ENCODE measurements around the gene TKTL1.
"Not testable (repeated sequence)": the region's sequence is repeated elsewhere in the genome, so short reads cannot be mapped to it uniquely, and the experiment has no call there.

The TKTL1 gene, protein sequence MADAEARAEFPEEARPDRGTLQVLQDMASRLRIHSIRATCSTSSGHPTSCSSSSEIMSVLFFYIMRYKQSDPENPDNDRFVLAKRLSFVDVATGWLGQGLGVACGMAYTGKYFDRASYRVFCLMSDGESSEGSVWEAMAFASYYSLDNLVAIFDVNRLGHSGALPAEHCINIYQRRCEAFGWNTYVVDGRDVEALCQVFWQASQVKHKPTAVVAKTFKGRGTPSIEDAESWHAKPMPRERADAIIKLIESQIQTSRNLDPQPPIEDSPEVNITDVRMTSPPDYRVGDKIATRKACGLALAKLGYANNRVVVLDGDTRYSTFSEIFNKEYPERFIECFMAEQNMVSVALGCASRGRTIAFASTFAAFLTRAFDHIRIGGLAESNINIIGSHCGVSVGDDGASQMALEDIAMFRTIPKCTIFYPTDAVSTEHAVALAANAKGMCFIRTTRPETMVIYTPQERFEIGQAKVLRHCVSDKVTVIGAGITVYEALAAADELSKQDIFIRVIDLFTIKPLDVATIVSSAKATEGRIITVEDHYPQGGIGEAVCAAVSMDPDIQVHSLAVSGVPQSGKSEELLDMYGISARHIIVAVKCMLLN

DNA sequence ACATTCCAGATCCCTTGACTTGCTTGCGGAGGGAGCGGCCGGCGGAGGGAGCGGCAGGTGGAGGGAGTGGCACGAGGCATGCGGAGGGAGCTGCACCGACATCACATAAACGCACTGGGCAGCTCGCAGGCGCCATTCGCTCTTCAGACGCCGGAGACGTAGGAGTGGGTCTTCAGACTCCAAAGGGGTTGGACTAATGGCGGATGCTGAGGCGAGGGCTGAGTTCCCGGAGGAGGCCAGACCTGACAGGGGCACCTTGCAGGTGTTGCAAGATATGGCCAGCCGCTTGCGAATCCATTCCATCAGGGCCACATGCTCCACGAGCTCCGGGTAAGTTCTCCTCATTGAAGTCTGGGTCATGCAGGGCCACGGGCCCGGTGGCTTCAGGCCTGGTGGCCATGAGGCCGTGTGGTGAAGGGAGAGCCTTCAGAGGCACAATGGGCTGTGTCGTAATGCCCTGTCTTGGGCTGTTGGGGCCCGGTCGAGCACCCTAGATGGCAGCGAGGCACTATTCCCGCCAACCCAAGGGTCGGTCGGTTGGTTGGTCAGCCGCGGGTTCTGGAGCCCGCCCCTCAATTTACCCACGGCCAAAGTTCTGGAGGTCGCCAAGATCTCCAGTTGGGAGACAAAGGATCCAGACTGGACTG lies at the start of gene TKTL1:
Gene TKTL1, plus strand, starts transcription at position 132 of the 647 bp plus-strand sequence. Its CDS starts 65 bp downstream, at position 197.
- no peak for DNase-seq (ENCODE audit: low read depth in 2 of 3, low spot score in 2 of 3)

DNA sequence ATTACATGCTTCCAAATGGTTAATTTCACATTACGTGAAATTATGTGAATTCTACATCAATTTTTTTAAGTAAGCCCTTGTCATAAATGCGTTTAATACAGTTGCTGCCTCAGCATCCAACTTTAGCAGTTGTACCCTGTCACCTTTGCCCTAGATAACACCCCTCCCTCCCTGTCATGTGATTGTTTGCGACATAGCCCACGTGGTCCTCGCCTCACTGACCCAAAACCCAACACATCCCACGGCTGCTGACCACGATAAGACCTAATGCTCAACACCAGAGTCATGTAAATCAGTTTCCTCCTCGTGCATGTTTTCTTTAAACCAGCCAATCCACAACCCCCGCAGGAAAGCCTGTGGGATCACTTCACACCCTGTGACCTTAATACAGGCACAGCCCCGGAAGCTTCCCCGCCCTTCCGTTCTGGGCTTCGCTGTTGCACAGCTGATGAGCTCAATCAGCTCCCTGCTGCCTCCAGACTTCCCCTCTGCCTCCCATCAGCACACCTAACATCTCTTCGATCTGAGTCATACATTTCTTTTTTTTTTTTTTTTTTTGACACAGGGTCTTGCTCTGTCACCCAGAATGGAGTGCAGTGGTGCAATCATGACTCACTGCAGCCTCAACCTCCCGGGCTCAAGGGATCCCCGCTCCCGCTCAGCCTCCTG lies 48.1 kb upstream of the TKTL1 start:
- not testable (repeated sequence) for DNase-seq (ENCODE audit: low read depth in 2 of 3, low spot score in 2 of 3)

DNA sequence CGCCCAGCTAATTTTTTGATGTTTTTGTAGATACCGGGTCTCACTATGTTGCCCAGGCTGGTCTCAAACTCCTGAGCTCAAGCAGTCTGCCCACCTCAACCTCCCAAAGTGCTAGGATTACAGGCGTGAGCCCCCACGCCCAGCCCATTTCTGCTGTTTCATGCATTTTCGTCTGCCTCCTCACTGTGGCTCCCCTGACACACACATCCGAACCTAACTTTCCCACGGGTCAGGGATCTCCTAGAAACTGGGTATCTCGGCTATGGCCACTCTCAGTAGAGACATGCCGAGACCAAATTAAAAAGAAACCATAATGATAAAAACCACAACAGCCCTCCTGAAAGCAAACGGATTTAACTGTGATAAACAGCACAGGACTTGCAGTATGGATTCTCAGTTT lies 47.5 kb upstream of the TKTL1 start:
- DNase-seq (ENCODE audit: low read depth in 2 of 3, low spot score in 2 of 3) = not testable (repeated sequence)

DNA sequence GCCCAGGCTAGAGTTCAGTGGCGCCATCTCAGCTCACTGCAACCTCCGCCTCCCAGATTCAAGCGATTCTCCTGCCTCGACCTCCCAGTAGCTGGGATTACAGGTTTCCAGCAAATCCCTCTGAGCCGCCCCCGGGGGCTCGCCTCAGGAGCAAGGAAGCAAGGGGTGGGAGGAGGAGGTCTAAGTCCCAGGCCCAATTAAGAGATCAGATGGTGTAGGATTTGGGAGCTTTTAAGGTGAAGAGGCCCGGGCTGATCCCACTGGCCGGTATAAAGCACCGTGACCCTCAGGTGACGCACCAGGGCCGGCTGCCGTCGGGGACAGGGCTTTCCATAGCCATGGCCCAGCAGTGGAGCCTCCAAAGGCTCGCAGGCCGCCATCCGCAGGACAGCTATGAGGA lies 38.3 kb upstream of the TKTL1 start, which contains the start of gene OPN1MW3:
Gene OPN1MW3, plus strand, starts transcription at position 301 of the 400 bp plus-strand sequence. Its CDS starts 38 bp downstream, at position 339.
- DNase-seq (ENCODE audit: low read depth in 2 of 3, low spot score in 2 of 3) = not testable (repeated sequence)

DNA sequence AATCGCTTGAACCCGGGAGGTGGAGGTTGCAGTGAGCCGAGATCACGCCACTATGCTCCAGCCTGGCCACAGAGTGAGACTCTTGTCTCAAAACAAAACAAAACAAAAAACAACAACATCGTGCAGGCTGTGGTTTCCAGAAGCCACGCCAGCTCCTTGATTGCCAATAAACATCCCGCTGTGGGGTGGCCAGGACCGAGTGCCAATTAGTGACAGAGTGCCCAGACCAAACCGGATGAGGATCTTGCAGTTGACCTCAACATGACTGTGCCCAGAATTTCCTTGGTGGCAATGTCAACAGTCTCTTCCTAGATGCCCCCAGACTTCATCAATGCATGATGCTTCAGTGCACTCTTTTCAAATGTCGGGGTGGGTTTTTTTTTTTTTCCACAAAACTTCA lies 36.9 kb upstream of the TKTL1 start:
- DNase-seq (ENCODE audit: low read depth in 2 of 3, low spot score in 2 of 3) = not testable (repeated sequence)

DNA sequence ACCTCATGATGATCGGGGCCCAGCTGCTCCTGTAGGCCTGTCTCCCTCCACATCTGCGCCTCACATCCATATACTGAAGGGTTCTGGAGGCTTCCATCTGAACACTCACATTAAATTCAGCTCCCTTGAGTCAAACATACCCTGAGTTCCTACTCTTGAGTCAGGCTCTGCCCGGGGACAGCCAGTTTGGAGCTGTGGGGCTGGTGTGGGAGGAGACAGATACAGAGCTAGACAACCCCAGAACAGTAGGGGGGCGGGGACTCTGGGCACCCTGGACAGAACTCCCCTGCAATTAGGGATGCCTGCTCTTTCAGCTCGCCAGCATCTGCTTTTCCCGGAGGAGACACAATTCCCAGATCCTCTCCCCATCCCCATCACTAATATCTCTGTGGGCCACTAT lies 32.5 kb upstream of the TKTL1 start:
- not testable (repeated sequence) for DNase-seq (ENCODE audit: low read depth in 2 of 3, low spot score in 2 of 3)

DNA sequence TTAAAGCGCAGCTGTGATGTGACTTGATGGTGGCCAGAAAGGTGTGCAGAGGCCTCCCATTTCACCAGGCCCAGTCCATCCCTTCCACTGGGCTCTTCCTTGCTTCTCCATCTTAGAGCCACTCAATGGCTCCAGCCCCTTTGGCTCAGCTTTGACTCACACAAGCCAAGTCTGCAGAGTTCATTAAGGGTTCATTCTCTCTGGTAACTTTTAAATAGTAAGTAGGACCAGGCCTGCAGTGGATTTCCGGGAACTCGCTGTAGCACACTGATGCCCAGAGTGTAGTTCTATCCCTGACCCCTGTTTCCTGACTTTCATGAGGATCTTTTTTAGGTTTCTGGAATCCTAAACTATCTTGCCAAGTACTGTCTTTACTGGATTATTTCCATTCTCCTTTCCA lies 26.4 kb upstream of the TKTL1 start:
- DNase-seq (ENCODE audit: low read depth in 2 of 3, low spot score in 2 of 3) = not testable (repeated sequence)

DNA sequence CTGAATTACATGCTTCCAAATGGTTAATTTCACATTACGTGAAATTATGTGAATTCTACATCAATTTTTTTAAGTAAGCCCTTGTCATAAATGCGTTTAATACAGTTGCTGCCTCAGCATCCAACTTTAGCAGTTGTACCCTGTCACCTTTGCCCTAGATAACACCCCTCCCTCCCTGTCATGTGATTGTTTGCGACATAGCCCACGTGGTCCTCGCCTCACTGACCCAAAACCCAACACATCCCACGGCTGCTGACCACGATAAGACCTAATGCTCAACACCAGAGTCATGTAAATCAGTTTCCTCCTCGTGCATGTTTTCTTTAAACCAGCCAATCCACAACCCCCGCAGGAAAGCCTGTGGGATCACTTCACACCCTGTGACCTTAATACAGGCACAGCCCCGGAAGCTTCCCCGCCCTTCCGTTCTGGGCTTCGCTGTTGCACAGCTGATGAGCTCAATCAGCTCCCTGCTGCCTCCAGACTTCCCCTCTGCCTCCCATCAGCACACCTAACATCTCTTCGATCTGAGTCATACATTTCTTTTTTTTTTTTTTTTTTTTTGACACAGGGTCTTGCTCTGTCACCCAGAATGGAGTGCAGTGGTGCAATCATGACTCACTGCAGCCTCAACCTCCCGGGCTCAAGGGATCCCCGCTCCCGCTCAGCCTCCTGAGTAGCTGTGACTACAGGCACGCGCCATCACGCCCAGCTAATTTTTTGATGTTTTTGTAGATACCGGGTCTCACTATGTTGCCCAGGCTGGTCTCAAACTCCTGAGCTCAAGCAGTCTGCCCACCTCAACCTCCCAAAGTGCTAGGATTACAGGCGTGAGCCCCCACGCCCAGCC lies 10.9 kb upstream of the TKTL1 start:
- DNase-seq (ENCODE audit: low read depth in 2 of 3, low spot score in 2 of 3) = not testable (repeated sequence)

DNA sequence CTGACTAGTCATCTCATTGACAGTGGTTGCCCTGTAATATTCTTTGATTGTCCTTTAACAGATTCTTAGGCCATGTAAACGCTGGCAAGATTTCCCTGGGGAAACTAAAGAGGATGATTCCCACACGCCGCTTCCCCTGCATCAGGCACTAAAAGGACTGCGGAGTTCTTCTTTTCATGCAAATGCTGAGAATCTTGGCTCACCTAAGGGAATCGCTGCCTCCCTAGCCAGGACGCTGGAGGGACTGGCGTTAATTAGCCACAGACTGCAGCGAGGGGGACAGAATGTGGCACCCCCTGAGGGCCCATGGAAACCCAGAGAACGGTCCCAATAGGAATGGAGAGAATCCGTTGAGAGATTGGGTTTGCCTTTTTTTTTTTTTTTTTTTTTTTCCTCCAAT lies 9.2 kb upstream of the TKTL1 start:
- not testable (repeated sequence) for DNase-seq (ENCODE audit: low read depth in 2 of 3, low spot score in 2 of 3)

DNA sequence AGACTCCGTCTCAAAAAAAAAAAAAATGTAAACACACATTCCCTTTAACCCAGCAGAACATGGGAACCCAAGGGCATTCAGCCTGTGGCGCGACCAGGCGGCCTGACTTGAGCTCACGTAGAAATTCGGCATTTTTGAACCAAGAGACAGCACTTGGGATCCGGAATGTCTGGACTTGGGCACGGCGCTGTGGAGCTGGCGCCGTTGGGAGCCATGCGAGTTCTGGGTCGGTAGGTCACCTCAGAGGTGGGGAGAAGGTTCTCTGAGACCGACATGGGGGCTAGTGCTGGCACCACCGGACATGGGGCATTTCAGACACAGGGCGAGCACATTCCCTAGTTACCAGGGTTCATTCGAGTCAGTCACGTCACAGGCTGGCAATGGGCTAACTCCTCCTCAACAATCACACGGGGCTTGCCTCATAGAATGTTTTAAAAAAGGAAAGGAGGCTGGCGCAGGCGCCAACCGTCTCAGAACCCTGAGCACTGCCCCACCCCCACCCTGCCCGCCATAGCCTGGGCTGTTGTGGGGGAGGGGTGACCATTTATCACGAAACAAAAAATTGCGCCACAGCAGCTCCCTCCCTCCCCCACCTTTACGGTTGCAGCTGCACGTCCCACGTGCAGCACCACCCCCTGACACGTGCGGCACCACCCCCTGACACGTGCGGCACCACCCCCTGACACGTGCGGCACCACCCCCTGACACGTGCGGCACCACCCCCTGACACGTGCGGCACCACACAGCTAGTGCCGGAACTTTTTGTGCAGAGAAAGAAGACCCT lies 612 bp upstream of the TKTL1 start, which contains the start of gene TEX28:
Gene TEX28, minus strand, starts transcription at position 334 of the 784 bp plus-strand sequence. CDS start 3,007 bp downstream, outside the sequence.
- DNase-seq (ENCODE audit: low read depth in 2 of 3, low spot score in 2 of 3) = no peak

DNA sequence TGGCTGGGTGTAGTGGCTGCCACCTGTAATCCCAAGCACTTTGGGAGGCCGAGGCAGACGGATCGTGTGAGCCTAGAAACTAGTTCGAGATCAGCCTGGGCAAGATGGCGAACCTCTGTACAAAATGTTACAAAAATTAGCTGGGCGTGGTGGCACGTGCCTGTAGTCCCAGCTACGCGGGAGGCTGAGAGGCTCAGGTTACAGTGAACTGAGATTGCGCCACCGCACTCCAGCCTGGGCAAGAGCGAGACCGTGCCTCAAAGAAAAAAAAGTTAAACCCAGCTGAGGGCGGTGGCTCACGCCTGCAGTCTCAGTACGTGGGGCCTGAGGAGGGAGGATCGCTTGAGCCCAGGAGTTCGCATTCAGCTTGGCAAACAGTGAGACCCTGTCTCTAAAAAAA lies 1.1 kb downstream of the TKTL1 start:
- DNase-seq (ENCODE audit: low read depth in 2 of 3, low spot score in 2 of 3) = no peak

DNA sequence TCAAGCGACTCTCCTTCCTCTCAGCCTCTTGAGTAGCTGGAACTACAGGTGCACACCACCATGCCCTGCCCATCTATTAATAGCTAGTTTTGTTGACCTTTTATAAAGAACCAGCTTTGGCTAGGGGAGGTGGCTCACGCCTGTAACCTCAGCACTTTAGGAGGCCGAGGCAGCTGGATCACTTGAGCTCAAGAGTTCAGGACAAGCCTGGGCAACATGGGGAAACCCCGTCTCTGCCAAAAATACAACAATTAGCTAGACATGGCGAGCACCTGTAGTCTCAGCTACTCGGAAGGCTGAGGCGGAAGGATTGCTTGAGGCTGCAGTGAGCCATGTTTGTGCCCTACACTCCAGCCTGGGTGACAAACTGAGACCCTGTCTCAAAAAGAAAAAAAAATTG lies 2.7 kb downstream of the TKTL1 start:
- DNase-seq (ENCODE audit: low read depth in 2 of 3, low spot score in 2 of 3) = no peak

DNA sequence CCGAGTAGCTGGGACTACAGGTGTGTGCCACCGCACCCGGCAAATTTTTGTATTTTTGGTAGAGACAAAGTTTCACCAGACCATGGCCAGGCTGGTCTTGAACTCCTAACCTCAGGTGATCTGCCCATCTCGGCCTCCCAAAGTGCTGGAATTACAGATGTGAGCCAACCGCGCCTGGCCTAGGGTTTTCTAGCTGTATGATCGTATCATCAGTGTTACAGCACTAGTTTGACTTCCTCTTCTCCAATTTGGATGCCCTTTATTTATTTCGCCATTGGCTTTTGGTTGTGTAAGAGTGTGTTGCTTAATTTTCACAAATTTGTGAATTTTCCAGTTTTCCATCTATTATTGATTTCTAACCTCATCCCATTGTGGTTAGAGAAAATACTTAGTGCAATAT lies 5.2 kb downstream of the TKTL1 start:
- no peak for DNase-seq (ENCODE audit: low read depth in 2 of 3, low spot score in 2 of 3)

DNA sequence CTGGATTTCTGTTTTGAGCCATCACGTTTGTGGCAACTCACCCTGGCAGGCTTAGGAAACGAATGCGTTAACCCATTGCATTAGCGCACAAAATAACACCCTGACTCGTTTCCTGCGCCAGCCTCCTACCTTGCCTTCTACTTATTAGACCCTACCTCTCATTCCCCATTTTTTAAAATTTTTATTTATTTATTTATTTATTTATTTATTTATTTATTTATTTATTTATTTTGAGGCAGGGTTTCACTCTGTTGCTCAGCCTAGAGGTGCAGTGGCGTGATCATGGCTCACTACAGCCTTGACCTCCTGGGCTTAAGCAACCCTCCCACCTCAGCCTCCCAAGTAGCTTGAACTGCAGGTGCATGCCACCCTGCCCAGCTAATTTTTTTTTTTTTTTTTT lies 7.4 kb downstream of the TKTL1 start:
- not testable (repeated sequence) for DNase-seq (ENCODE audit: low read depth in 2 of 3, low spot score in 2 of 3)

DNA sequence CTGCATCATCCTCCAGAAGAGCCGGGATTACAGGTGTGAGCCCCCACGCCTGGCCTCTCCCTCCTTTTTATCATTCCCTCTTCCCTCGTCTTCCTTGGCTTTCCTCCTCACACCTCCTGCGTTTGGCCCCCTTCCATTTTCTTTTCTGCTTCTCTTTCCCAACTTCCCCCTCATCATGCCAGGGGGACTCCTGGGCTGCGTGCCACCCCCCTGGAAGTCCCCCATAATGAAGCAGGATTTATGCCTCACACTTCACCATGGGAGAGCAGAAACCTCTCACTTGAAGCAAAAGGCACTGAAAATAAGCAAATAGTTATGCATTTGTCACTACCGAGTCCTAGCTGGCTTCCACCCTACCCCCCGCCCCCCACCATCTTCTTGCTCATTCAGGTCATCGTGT lies 7.9 kb downstream of the TKTL1 start:
- DNase-seq (ENCODE audit: low read depth in 2 of 3, low spot score in 2 of 3) = no peak

DNA sequence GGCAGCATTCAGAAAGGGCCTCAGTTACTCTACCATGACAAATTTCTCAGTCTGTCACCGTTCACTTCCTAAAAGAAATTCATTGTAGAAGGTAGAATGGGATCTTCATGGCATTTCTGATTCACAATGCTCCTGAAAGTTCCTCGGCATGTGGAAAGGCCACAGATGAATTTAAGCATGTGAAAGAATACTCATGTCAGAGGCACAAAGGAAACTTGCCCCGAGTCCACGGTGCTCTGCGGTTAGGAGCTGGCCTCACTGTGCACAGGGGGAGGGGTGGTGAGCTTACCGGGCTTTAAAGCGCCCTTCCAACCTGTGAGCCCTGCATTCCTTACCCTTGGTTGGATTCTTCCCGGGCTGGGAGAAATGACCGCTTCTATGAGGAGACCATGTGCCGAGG lies 9.3 kb downstream of the TKTL1 start:
- DNase-seq (ENCODE audit: low read depth in 2 of 3, low spot score in 2 of 3) = no peak

DNA sequence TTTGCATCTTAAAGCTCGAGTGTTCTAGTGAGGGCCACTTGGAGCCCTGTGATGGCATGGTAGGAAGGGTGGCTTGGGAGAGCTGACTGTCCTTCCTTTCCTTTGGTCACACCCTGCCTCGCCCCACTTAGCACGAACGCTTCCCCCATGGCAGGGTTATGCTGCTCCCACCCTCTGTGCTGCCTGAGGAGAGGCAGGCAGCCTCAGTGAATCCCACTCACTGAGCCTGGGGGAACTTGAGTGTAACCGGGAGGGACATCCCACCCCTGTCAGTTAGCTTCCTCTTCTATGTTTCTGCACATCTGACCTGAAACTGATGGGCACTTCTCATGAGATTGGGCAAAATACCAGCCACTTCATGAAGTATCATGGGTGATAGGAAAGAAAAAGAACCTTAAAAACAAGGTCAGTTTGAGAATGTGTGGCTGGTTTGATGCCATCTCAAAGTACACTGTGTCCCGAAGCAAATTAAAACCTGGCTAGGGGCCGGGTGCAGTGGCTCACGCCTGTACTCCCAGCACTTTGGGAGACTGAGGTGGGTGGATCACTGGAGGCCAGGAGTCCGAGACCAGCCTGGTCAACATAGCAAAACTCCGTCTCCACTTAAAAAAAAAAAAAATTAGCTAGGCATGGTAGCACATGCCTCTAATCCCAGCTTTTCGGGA lies 10.1 kb downstream of the TKTL1 start:
- no peak for DNase-seq (ENCODE audit: low read depth in 2 of 3, low spot score in 2 of 3)

DNA sequence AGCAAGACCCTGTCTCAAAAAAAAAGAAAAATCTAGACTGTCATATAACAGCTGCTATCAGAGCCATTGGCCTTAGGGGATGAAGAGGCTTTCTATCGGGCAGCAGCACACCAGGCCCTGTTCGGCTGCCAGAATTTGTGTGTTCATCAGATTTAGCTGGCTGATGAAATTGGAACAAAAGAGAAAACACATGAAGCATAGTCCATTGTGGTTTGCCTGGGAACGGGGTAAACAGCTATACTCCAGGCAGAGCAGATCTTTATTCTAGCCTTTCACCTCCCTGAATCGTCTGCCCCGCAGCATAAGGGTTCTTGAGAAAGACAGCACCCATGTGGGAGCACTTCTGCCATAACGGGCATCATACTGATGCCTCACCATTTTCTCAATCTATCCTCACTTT lies 11.6 kb downstream of the TKTL1 start:
- no peak for DNase-seq (ENCODE audit: low read depth in 2 of 3, low spot score in 2 of 3)
